B cell (primary cell): ENCODE measurements around the gene CMPK2. TPM values are rescaled to one million over a fixed set of nuclear protein-coding genes. Genes with fewer than 3 reads are reported as not detected.

Experiments
- ATAC-seq: fragments of 200-7000 bp; cut with Tn5 transposase; one replicate; pipeline ENCODE4 v1.10.0; 2021; ENCODE audit warnings: low read depth, mild to moderate bottlenecking, moderate number of reproducible peaks, moderate library complexity
- CTCF ChIA-PET: fragments of 350-600 bp; sonication (Branson Sonifier 250); formaldehyde crosslinking; loops from one replicate; lab custom pipeline; 2021; ENCODE audit warnings: antibody characterized with exemption, inconsistent platforms; lab: Charles Lee
- POLR2A ChIA-PET: fragments of 350-600 bp; sonication (Branson Sonifier 250); formaldehyde crosslinking; loops from one replicate; lab custom pipeline; 2021; ENCODE audit warnings: antibody characterized with exemption; lab: Charles Lee
- DNase-seq: peaks from one replicate; pipeline ENCODE4 v3.0.0; 2013
- H2AFZ ChIP-seq: 2 replicates; pipeline ENCODE4 v1.6.1; 2012; ENCODE audit warnings: mild to moderate bottlenecking, low read depth, low read length; ENCODE audit not compliant: insufficient read depth, poor library complexity, severe bottlenecking
- H3K27ac ChIP-seq, 2 donors: 1 replicate in 1 of 2; 2 replicates in 1 of 2; pipeline ENCODE4 v1.5.1; 2012 to 2013; ENCODE audit warnings: low read length in 2 of 2, mild to moderate bottlenecking in 2 of 2, moderate library complexity in 1 of 2
- H3K27me3 ChIP-seq, 4 experiments: fragments of 200-600 bp in 1 of 4; sonication (generic) in 1 of 4; replicated peaks in 1 of 4; 1 replicate in 2 of 4; 2 replicates in 2 of 4; pipeline versions ENCODE4 v1.6.1 to v1.7.0; 2013 to 2016; ENCODE audit warnings: low read length in 3 of 4, mild to moderate bottlenecking in 2 of 4, mixed read lengths in 1 of 4, moderate library complexity in 1 of 4; ENCODE audit not compliant: insufficient read depth in 4 of 4, control insufficient read depth in 3 of 4; ENCODE audit errors: control extremely low read depth in 1 of 4
- H3K36me3 ChIP-seq, 2 experiments: replicated peaks in 1 of 2; 1 replicate in 1 of 2; 2 replicates in 1 of 2; pipeline versions ENCODE4 v1.6.1 to v1.7.1; 2013; ENCODE audit warnings: low read length in 1 of 2; ENCODE audit not compliant: insufficient read depth in 2 of 2, control insufficient read depth in 1 of 2; ENCODE audit errors: control extremely low read depth in 1 of 2, extremely low read depth in 1 of 2
- H3K4me1 ChIP-seq, 2 donors: fragments of 200-600 bp in 1 of 2; sonication (generic) in 1 of 2; 1 replicate in 1 of 2; 2 replicates in 1 of 2; pipeline versions ENCODE4 v1.5.1 to v1.6.1; 2013 to 2017; ENCODE audit warnings: low read length in 2 of 2; ENCODE audit not compliant: control insufficient read depth in 2 of 2, insufficient read depth in 2 of 2
- H3K4me2 ChIP-seq: replicated peaks from 2 replicates; pipeline ENCODE3; 2012; ENCODE audit warnings: mild to moderate bottlenecking, low read depth, low read length; ENCODE audit not compliant: poor library complexity, severe bottlenecking
- H3K4me3 ChIP-seq, 5 experiments: fragments of 200-600 bp in 1 of 5; sonication (generic) in 1 of 5; 1 replicate in 3 of 5; 2 replicates in 2 of 5; pipeline versions ENCODE4 v1.5.1 to v1.7.0; 2011 to 2016; ENCODE audit warnings: low read length in 4 of 5, mild to moderate bottlenecking in 4 of 5, low read depth in 2 of 5, control low read depth in 1 of 5, moderate library complexity in 1 of 5; ENCODE audit not compliant: insufficient read depth in 1 of 5; ENCODE audit errors: control extremely low read depth in 1 of 5, extremely low read depth in 1 of 5
- H3K79me2 ChIP-seq: fragments of 200-600 bp; sonication (generic); one replicate; pipeline ENCODE4 v1.6.0; 2016; ENCODE audit warnings: low read length; ENCODE audit not compliant: control insufficient read depth, insufficient read depth
- H3K9ac ChIP-seq: fragments of 200-600 bp; sonication (generic); 2 replicates; pipeline ENCODE4 v1.6.1; 2017; ENCODE audit warnings: mild to moderate bottlenecking, low read length, moderate library complexity
- H3K9me3 ChIP-seq, 3 donors: one replicate each; pipeline versions ENCODE4 v1.6.1 to v1.7.1; 2013; ENCODE audit warnings: low read length in 2 of 3; ENCODE audit not compliant: control insufficient read depth in 2 of 3, insufficient read depth in 1 of 3; ENCODE audit errors: control extremely low read depth in 1 of 3
- H4K20me1 ChIP-seq: 2 replicates; pipeline ENCODE4 v1.6.0; 2012; ENCODE audit warnings: mild to moderate bottlenecking, low read length; ENCODE audit not compliant: insufficient read depth, control insufficient read depth, poor library complexity, severe bottlenecking
- H3K27ac Mint-ChIP-seq: one replicate; pipeline ENCODE4 v1.8.0; 2021; ENCODE audit warnings: mixed read lengths
- H3K27me3 Mint-ChIP-seq: one replicate; pipeline ENCODE4 v1.8.0; 2021; ENCODE audit warnings: mixed read lengths
- H3K4me1 Mint-ChIP-seq: one replicate; pipeline ENCODE4 v1.8.0; 2021; ENCODE audit warnings: mixed read lengths
- H3K4me3 Mint-ChIP-seq: one replicate; pipeline ENCODE4 v1.8.0; 2021; ENCODE audit warnings: mixed read lengths
- H3K9me3 Mint-ChIP-seq: one replicate; pipeline ENCODE4 v1.8.0; 2022; ENCODE audit warnings: mixed read lengths; ENCODE audit not compliant: insufficient read depth
- EZH2 ChIP-seq: IDR thresholded peaks from 2 replicates; pipeline ENCODE4 v1.6.1; 2012; ENCODE audit warnings: borderline replicate concordance, low read depth, mild to moderate bottlenecking, moderate library complexity, low read length; ENCODE audit not compliant: insufficient read depth, poor library complexity, severe bottlenecking
- WGBS: methylation state at CpG from one replicate; pipeline ENCODE4 v1.1.5; 2013; ENCODE audit warnings: missing lambda C conversion rate; ENCODE audit not compliant: insufficient coverage; 5-methylcytosine and 5-hydroxymethylcytosine counted together
- intact Hi-C: fragments of 100-400 bp; cut with micrococcal nuclease; formaldehyde crosslinking; loops from one replicate; pipeline ENCODE4 v1.10.0; 2022
- polyA plus RNA-seq: library from polyadenylated mRNA; depleted of rRNA; stranded (reverse); fragments of >200 nt; gene quantifications from 2 replicates; pipeline ENCODE4 v1.2.3, GENCODE V29; 2012
- total RNA-seq, 2 donors: library from RNA; stranded (reverse); fragments of 120-200 nt in 1 of 2; gene quantifications; 1 replicate in 1 of 2; 2 replicates in 1 of 2; pipeline versions ENCODE4 v1.2.3 to v1.2.4, GENCODE V29; 2013 to 2022
- TF ChIP-seq, protein P1 (sequence below): fragments of 200-600 bp; IDR thresholded peaks from one replicate; pipeline ENCODE4 v1.8.0; 2022; ENCODE audit warnings: antibody characterized with exemption, mild to moderate bottlenecking

CMPK2 gene
- total and polyA plus RNA-seq, 2 donors (not counting 1 experiment from before 2014, with no cell fraction given): 1.2 to 2.9 TPM

- 58% methylated on average over 5 of the region's 5 CpGs for WGBS
- Histone ChIP-seq H3K27me3 (peaks cover 0 to 5% (median 0%) of the 10 kb centered on the region in 4 experiments), H3K4me2 (no peak overlapping the region), H3K27ac (no peak overlapping the region), H3K36me3 (no peaks in the 10 kb centered on the region), H4K20me1 (no peaks in the 10 kb centered on the region), H3K79me2 (no peaks in the 10 kb centered on the region), H2AFZ (no peak overlapping the region), H3K9me3 (no peaks in the 10 kb centered on the region), H3K9ac (no peak overlapping the region), H3K4me1 (no peaks in the 10 kb centered on the region), H3K4me3 (no peak overlapping the region)
- ChIA-PET POLR2A (no interaction called here), CTCF (no interaction called here)
- no peak for ATAC-seq
- Mint-ChIP-seq H3K4me3 (no peak overlapping the region), H3K27ac (no peak overlapping the region), H3K27me3 (peaks cover 27% of the 10 kb centered on the region), H3K9me3 (peaks cover 2% of the 10 kb centered on the region), H3K4me1 (peaks cover 3% of the 10 kb centered on the region)
- intact Hi-C loops: no loop called here
- TF ChIP-seq, protein P1, sequence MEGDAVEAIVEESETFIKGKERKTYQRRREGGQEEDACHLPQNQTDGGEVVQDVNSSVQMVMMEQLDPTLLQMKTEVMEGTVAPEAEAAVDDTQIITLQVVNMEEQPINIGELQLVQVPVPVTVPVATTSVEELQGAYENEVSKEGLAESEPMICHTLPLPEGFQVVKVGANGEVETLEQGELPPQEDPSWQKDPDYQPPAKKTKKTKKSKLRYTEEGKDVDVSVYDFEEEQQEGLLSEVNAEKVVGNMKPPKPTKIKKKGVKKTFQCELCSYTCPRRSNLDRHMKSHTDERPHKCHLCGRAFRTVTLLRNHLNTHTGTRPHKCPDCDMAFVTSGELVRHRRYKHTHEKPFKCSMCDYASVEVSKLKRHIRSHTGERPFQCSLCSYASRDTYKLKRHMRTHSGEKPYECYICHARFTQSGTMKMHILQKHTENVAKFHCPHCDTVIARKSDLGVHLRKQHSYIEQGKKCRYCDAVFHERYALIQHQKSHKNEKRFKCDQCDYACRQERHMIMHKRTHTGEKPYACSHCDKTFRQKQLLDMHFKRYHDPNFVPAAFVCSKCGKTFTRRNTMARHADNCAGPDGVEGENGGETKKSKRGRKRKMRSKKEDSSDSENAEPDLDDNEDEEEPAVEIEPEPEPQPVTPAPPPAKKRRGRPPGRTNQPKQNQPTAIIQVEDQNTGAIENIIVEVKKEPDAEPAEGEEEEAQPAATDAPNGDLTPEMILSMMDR: no peak
- no peak for DNase-seq
These were observed 45.5 kb downstream of the CMPK2 start for GRCh38 chr2:6820236-6820635.

GRCh38 chr2:6819668-6820067 lies 46.0 kb downstream of the CMPK2 start:
- ChIA-PET POLR2A (no interaction called here), CTCF (no interaction called here)
- TF ChIP-seq, protein P1: no peak
- no peak for TF ChIP-seq EZH2
- Mint-ChIP-seq H3K4me1 (peaks cover 3% of the 10 kb centered on the region), H3K27ac (no peak overlapping the region), H3K27me3 (peaks cover 27% of the 10 kb centered on the region), H3K4me3 (no peak overlapping the region), H3K9me3 (peaks cover 2% of the 10 kb centered on the region)
- Histone ChIP-seq H3K79me2 (no peaks in the 10 kb centered on the region), H3K27ac (no peak overlapping the region), H2AFZ (no peak overlapping the region), H3K4me3 (no peak overlapping the region), H3K9ac (no peak overlapping the region), H4K20me1 (no peaks in the 10 kb centered on the region), H3K4me2 (no peak overlapping the region), H3K4me1 (no peaks in the 10 kb centered on the region), H3K27me3 (peaks cover 0 to 5% (median 0%) of the 10 kb centered on the region in 4 experiments), H3K9me3 (no peaks in the 10 kb centered on the region), H3K36me3 (no peaks in the 10 kb centered on the region)
- DNase-seq: no peak
- no peak for ATAC-seq
- intact Hi-C loops: no loop called here
- WGBS: no CpG with 5 or more reads among the region's 3 CpGs
